OCI-LY1 (cell line): ENCODE results near the gene SLC16A1.

Source experiments
- H2AFZ ChIP-seq: fragments of 200-600 bp; sonication (generic), shearing (Covaris generic); 2 replicates; pipeline ENCODE4 v1.6.0; 2014; ENCODE audit warnings: antibody characterized with exemption, mild to moderate bottlenecking, low read length
- H3F3A ChIP-seq: fragments of 200-600 bp; sonication (generic), shearing (Covaris generic); 2 replicates; pipeline ENCODE4 v1.6.0; 2014; ENCODE audit warnings: mild to moderate bottlenecking, antibody characterized with exemption, low read length, moderate library complexity; ENCODE audit not compliant: insufficient read depth
- H3K27ac ChIP-seq: fragments of 200-600 bp; sonication (generic); 2 replicates; pipeline ENCODE4 v1.5.1; 2014; ENCODE audit warnings: low read length, mixed run types, mild to moderate bottlenecking, low read depth; ENCODE audit not compliant: poor library complexity, severe bottlenecking
- H3K27me3 ChIP-seq: fragments of 200-600 bp; sonication (generic); 2 replicates; pipeline ENCODE4 v1.6.0; 2014; ENCODE audit warnings: antibody characterized with exemption, mild to moderate bottlenecking, low read length, moderate library complexity; ENCODE audit not compliant: insufficient read depth
- H3K36me3 ChIP-seq: fragments of 200-600 bp; sonication (generic); 2 replicates; pipeline ENCODE4 v1.6.1; 2014; ENCODE audit warnings: mild to moderate bottlenecking, antibody characterized with exemption, low read length, moderate library complexity, mixed read lengths; ENCODE audit not compliant: insufficient read depth
- H3K4me1 ChIP-seq: fragments of 200-600 bp; sonication (generic); 2 replicates; pipeline ENCODE4 v1.5.1; 2014; ENCODE audit warnings: mild to moderate bottlenecking, low read length, moderate library complexity; ENCODE audit not compliant: insufficient read depth, severe bottlenecking
- H3K4me2 ChIP-seq: fragments of 200-600 bp; sonication (generic), shearing (Covaris generic); 2 replicates; pipeline ENCODE4 v1.6.1; 2014; ENCODE audit warnings: low read length
- H3K4me3 ChIP-seq: fragments of 200-600 bp; sonication (generic); 2 replicates; pipeline ENCODE4 v1.5.1; 2014; ENCODE audit warnings: low read length, low read depth, mild to moderate bottlenecking, mixed read lengths; ENCODE audit not compliant: poor library complexity, severe bottlenecking
- H3K79me2 ChIP-seq: fragments of 200-600 bp; shearing (Covaris generic); 2 replicates; pipeline ENCODE4 v1.6.1; 2016; ENCODE audit warnings: mixed run types, low read length, mixed read lengths; ENCODE audit not compliant: insufficient read depth
- H3K9ac ChIP-seq: fragments of 200-600 bp; sonication (generic), shearing (Covaris generic); 2 replicates; pipeline ENCODE4 v1.6.1; 2014; ENCODE audit warnings: mild to moderate bottlenecking, low read length, mixed read lengths
- H3K9me2 ChIP-seq: fragments of 200-600 bp; sonication (generic), shearing (Covaris generic); 2 replicates; pipeline ENCODE4 v1.6.1; 2014; ENCODE audit warnings: low read depth, mild to moderate bottlenecking, low read length, mixed read lengths
- H3K9me3 ChIP-seq: fragments of 200-600 bp; shearing (Covaris generic); 2 replicates; pipeline ENCODE4 v1.6.1; 2014; ENCODE audit warnings: low read length, mixed read lengths
- H4K20me1 ChIP-seq: fragments of 200-600 bp; sonication (generic), shearing (Covaris generic); 2 replicates; pipeline ENCODE4 v1.6.0; 2016; ENCODE audit warnings: mild to moderate bottlenecking, low read length; ENCODE audit not compliant: insufficient read depth
- EZH2 ChIP-seq: fragments of 200-600 bp; sonication (generic), shearing (Covaris generic); IDR thresholded peaks from 2 replicates; pipeline ENCODE4 v1.8.0; 2017; ENCODE audit warnings: borderline replicate concordance, mixed run types, mild to moderate bottlenecking, antibody characterized with exemption, low read length, moderate library complexity, mixed read lengths
- TF ChIP-seq, protein P1 (sequence below): fragments of 200-600 bp; sonication (generic), shearing (Covaris generic); IDR thresholded peaks from 2 replicates; pipeline ENCODE4 v1.5.1; 2017; ENCODE audit warnings: mild to moderate bottlenecking, antibody characterized with exemption, low read length, moderate library complexity, mixed read lengths

SLC16A1 gene, protein sequence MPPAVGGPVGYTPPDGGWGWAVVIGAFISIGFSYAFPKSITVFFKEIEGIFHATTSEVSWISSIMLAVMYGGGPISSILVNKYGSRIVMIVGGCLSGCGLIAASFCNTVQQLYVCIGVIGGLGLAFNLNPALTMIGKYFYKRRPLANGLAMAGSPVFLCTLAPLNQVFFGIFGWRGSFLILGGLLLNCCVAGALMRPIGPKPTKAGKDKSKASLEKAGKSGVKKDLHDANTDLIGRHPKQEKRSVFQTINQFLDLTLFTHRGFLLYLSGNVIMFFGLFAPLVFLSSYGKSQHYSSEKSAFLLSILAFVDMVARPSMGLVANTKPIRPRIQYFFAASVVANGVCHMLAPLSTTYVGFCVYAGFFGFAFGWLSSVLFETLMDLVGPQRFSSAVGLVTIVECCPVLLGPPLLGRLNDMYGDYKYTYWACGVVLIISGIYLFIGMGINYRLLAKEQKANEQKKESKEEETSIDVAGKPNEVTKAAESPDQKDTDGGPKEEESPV

DNA sequence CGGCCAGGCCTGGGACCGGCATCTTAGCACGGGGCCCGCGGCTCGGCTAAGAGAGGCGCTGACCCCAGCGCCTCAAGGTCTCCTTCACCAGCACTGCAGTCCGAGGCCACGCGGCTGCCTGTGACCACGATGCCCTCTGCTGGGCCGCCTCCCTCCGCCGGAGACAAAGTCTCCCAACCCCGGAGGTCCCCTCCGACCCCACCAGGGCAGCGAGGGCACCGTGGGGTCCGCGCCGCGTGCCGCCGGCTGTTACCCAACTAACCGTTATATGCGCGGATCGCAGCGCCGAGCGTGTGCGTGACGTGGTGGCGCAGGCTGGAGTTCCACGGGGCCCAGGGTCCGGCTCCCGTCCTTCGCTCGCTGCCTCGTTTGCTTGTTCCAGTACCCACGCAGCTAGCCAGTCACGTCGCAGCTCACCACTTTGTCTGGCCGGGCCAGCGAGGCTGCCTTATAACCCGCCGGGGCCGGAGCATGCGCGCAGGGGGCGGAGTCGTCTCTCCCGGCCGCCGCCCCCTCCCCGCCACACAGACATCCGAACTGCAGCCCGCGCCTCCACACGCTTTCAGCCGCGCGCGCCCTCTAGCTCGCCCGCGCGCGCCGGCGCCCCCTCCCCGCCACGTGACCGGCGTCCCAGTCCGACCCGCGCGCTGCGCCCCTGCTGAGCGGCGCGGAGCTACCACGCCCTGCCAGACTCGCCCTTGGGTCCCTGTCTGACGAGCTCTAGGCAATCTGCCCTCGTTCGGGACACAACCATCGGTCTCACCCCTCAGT, at the start of gene SLC16A1:
Gene SLC16A1, minus strand, starts transcription at position 424 of the 771 bp plus-strand sequence. CDS start 26,888 bp downstream, outside the sequence.
- Histone ChIP-seq H3K9ac (peak within 1 kb of the TSS; percentile 98), H3K27me3 (no peaks in the 10 kb centered on the region), H3K79me2 (peaks cover 61% of the 10 kb centered on the region), H3K4me2 (peak within 1 kb of the TSS; percentile 92), H3K9me3 (no peaks in the 10 kb centered on the region), H3K9me2 (no peaks in the 10 kb centered on the region), H3F3A (no peaks in the 10 kb centered on the region), H2AFZ (no peak within 1 kb of the TSS), H4K20me1 (no peaks in the 10 kb centered on the region), H3K4me3 (peak within 1 kb of the TSS; percentile 95), H3K4me1 (peaks cover 67% of the 10 kb centered on the region), H3K27ac (peak within 1 kb of the TSS; percentile 87), H3K36me3 (peaks cover 13% of the 10 kb centered on the region)
- no peak for TF ChIP-seq EZH2
- TF ChIP-seq, protein P1, sequence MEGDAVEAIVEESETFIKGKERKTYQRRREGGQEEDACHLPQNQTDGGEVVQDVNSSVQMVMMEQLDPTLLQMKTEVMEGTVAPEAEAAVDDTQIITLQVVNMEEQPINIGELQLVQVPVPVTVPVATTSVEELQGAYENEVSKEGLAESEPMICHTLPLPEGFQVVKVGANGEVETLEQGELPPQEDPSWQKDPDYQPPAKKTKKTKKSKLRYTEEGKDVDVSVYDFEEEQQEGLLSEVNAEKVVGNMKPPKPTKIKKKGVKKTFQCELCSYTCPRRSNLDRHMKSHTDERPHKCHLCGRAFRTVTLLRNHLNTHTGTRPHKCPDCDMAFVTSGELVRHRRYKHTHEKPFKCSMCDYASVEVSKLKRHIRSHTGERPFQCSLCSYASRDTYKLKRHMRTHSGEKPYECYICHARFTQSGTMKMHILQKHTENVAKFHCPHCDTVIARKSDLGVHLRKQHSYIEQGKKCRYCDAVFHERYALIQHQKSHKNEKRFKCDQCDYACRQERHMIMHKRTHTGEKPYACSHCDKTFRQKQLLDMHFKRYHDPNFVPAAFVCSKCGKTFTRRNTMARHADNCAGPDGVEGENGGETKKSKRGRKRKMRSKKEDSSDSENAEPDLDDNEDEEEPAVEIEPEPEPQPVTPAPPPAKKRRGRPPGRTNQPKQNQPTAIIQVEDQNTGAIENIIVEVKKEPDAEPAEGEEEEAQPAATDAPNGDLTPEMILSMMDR, result peak; percentile 10; the same call in 1 of the 2 replicates

DNA sequence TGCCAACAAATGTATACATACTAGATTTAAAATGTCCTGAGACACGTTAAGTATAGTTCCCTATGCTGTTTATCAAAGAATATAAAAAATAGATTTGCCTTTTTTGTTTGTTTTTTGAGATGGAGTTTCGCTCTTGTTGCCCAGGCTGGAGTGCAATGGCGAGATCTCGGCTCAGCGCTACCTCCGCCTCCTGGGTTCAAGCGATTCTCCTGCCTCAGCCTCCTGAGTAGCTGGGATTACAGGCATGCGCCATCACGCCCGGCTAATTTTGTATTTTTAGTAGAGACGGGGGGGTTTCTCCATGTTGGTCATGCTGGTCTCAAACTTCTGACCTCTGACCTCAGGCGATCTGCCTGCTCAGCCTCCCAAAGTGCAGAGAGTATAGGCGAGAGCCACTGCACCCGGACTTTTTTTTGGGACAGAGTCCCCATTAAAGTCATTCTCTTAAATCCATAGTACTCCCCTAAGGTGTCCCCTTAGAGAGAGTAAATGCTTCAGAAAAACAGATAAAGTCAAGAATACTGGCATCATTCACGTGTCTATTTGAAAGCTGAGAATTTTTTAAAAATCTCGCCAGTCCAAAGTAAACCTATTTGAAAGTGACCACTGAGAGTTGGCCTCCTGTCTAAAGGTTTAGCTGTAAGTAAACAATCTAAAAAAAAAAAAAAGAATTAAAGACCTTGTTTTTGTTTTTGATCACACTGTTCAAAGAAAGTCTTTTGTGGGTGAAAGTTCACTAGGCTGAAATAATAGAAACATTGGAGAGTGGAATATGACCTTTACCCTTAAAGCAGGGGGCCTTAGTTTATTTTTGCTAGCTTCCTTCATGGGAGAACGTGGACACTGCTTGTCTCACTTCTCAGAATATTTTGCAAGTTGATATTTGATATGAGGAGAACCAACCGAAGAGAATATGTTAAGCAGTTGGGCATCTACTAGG, 48.0 kb upstream of the SLC16A1 start:
- H3K79me2 ChIP-seq, result no peaks in the 10 kb centered on the region
- H2AFZ ChIP-seq, result no peak overlapping the region
- H3K27ac ChIP-seq, result no peak overlapping the region
- H3K4me2 ChIP-seq, result no peak overlapping the region
- H4K20me1 ChIP-seq, result no peaks in the 10 kb centered on the region
- TF ChIP-seq, protein P1, result no peak
- no peak overlapping the region for H3K4me3 ChIP-seq
- H3K36me3 ChIP-seq, result no peaks in the 10 kb centered on the region
- H3K9ac ChIP-seq, result no peak overlapping the region
- no peaks in the 10 kb centered on the region for H3K27me3 ChIP-seq
- no peaks in the 10 kb centered on the region for H3K9me2 ChIP-seq
- no peaks in the 10 kb centered on the region for H3K9me3 ChIP-seq
- H3K4me1 ChIP-seq, result no peaks in the 10 kb centered on the region
- no peaks in the 10 kb centered on the region for H3F3A ChIP-seq

DNA sequence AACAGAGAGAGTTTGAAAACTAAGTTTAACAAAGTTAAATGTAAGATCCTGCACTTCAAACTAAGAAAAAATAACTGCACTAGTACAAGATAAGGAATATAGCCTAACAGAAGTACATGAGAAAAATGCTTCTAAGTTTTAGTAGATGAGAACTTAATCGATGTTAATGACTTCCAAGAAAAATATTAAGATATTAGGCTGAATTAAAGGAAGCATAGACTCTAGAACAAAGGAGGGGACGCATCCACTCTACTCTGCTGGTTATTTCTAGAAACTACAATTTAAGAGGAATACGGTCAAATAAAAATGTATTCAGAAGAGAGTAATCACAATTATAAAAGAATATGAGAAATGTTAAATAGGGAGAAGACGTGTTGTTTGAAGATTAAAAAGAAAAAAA, 46.3 kb upstream of the SLC16A1 start:
- H3K36me3 ChIP-seq, result no peaks in the 10 kb centered on the region
- no peaks in the 10 kb centered on the region for H3K9me2 ChIP-seq
- H3K79me2 ChIP-seq, result no peaks in the 10 kb centered on the region
- no peaks in the 10 kb centered on the region for H4K20me1 ChIP-seq
- H3K4me2 ChIP-seq, result no peak overlapping the region
- H3F3A ChIP-seq, result no peaks in the 10 kb centered on the region
- H3K9ac ChIP-seq, result no peak overlapping the region
- no peak overlapping the region for H3K27ac ChIP-seq
- H2AFZ ChIP-seq, result no peak overlapping the region
- no peaks in the 10 kb centered on the region for H3K27me3 ChIP-seq
- no peaks in the 10 kb centered on the region for H3K4me1 ChIP-seq
- H3K4me3 ChIP-seq, result no peak overlapping the region
- no peaks in the 10 kb centered on the region for H3K9me3 ChIP-seq
- no peak for TF ChIP-seq EZH2
- TF ChIP-seq, protein P1, result no peak
